CD4-positive, alpha-beta T cell treated with Interleukin-6 at 100 ng/mL for 8 hours (primary cell): ENCODE measurements around the gene VEPH1.

Source experiments
- DNase-seq: peaks from one replicate; pipeline ENCODE4 v3.0.0-alpha.2; 2020; ENCODE audit warnings: mixed read lengths, low spot score

Gene VEPH1

GRCh38 chr3:157502916-157503595 lies at the start of gene VEPH1:
Gene VEPH1, minus strand, starts transcription at chr3:157503416. Its CDS starts 8,067 bp downstream, at chr3:157495349.
- no peak for DNase-seq

GRCh38 chr3:157551961-157552360 lies 48.7 kb upstream of the VEPH1 start:
- no peak for DNase-seq

DNA sequence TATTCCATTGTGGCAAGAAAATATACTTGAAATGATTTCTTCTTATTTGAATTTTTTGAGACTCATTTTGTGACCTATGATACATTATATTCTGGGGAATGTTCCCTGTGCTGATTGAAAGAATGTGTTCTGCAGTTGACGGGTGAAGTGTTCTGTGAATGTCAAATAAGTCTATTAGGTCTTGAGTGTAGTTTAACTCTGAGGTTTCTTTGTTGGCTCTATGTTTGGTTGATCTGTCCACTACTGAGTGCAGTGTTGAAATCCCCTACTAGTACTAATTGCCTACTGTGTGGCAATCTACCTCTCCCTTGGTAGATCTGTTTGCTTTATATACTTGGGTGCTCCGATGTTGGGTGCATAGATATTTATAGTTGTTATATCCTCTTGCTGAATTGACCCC lies 46.3 kb upstream of the VEPH1 start:
- DNase-seq, result no peak

DNA sequence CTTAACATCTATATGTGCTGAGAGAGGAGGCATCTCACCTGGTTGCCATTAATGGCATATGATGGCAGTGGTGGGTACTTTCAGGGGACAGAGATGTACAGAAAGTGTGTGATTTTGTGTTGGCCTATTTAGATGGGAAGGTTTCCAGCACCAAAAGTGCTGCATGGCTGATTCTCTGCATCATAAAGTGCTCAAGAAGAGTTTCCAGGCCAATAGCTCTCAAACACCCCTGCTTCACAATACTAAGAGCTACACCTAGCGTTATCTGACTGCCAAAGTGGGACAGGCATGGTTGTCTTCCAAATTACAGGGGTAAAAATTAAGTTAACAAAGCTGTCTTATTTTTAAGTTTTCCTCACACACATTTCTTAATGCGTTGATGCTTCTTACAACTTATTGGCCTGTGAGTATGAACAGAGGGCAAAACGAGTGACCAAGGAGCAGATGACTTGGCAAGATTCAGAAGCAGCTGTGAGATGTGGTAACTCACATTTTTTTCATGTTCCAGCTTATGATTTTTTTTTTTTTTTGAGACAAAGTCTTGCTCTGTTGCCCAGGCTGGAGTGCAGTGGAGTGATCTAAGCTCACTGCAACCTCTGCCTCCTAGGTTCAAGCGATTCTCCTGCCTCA lies 41.4 kb upstream of the VEPH1 start:
- DNase-seq, result no peak

GRCh38 chr3:157543501-157544035 lies 40.4 kb upstream of the VEPH1 start:
- no peak for DNase-seq

DNA sequence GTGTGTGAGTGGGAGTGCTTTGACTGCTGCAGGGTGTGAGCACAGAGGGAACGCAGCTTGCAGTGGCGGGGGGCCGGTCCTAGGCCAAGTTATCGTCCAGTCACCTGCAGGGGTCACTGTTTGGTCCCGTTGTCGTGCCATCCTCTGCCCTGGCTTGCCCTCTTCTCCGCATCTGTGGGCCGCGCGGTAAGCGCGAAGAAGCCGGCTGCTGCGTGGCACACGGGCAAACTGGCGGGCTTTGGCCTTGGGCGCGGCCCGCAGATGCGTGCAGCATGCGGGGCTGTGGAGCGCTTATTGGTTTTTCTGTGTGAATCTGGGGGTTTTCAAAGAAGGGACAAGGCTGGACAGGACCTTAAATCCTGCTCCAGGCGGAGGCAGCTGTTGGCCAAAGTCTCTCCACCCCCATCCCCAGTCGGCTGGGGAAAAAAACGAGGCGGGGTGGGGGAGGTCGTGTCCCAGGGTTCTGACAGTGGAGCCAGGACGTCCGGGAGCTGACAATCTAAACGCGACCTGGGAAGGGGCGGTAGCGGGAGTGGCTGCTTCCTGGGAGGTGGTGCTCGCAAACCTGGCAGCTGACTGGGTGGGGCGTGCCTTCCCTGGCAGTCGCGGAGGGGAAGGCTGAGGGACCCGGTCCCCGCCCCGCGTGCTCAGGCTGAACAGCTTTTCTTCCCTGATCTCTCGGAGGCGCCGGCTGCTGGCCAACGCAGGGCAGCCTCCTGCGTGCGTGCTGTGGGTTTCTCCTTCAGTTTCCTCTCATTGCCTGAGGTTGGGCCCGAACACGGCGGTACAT lies 39.7 kb upstream of the VEPH1 start:
- no peak for DNase-seq

DNA sequence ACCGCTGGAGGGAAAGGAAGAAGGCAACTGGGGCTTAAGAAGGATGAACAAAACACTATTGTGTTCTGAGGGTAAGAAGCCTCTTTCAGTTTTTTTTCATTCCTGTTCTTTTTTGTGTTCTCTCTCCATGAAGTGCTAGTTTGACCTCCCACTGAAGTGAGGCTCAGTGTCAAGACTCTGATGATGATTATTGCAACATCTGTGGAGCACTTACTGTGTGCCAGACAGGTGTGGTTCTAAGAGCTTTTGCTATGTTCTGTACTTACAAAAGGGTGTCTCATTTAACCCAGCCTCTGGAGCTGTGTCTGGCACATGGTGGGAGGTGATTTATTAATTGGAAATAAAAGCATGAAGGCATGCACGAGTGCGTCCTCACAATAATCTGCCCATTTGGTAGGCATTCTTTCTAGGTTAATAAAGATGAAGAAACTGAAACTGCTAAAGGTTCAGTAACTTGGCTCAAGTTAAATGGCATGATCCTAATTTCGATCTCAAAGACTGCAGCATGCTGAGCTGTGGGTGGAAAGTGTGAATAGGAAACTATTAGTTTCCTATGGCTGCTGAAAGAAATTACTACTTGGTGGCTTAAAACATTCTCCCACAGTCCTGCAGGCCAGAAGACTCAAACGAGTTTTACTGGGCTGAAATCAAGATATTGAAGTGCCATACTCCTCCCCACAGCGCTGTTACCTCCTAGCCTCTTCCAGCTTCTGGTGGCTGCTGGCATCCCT lies 38.5 kb upstream of the VEPH1 start:
- no peak for DNase-seq

- no peak for DNase-seq
Measured at GRCh38 chr3:157540656-157541055, 37.4 kb upstream of the VEPH1 start.

GRCh38 chr3:157535667-157536066 lies 32.5 kb upstream of the VEPH1 start:
- DNase-seq, result no peak

- no peak for DNase-seq
Measured at GRCh38 chr3:157534725-157535161, 31.5 kb upstream of the VEPH1 start.

GRCh38 chr3:157533298-157534070 lies 30.3 kb upstream of the VEPH1 start:
- no peak for DNase-seq

- DNase-seq, result no peak
Measured at GRCh38 chr3:157532529-157533297, 29.5 kb upstream of the VEPH1 start.

DNA sequence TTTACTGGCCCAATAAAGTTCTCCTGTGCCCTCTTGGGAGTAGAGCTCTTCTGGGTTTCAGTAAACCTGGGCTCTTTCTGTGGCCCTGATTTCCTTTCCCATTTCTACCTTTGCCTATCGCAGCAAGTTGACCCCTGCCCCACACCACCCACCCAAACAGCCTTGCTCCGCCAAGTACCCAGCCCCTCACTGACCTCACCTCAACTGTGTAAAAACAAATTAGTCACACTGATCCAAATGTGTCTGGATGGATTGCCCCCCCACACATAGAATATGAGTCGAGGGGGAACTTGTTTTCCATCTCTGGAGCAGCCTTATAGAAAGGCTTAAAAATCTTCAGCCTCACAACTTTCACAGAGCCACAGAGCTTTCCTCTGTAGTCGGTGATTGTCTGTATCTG lies 28.6 kb upstream of the VEPH1 start:
- DNase-seq, result no peak

- DNase-seq, result no peak
Measured at GRCh38 chr3:157531301-157531660, 28.1 kb upstream of the VEPH1 start.

DNA sequence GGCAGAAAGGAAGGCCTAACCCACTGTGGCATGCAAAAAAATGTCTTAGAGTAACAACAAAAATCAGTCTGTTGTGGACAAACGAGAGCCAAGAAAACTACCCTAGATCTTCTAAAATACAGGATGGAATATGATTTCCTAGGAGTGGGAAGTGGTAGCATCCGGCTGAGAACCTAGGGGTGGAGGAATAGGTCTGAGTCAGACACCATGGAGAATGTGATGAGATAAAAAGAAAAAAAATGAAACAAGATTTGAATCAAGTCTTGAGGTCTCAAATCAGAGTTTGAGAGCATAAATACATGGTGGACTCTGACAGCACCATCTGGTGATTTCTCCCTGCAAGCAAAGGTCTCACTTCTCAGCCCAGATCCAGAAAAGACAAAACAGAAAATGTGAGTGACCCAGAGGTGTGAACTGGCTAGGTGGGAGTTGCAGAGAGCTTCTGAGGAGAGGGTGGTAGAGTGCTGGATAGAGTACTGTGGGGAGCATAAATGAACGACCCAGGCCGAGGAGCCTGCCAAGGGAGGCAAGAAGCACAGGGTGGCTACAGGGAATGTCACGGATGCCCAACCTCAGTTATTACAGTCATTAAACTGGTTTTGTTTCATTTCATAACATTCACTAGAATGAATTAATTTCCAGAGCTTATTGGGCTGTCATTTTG lies 27.6 kb upstream of the VEPH1 start:
- DNase-seq, result no peak

DNA sequence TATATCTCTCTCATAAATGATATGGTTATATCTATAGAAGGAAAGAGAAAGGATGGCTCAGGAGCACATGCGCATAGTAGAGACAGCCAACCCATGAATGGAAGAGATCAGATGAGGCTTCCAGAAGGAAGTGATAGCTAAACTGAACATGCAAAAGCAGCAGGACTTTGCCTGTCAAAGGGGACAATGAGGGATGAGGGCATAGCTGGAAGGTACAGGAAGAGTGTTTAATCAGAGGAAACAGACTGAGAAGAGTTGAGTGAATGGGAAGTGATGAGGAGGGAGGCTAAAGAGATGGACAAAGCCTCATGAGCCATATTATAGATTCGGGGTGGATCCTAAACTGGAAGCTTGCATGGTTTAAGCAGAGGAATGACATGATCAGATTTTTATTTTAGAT lies 26.5 kb upstream of the VEPH1 start:
- DNase-seq, result no peak

GRCh38 chr3:157529085-157529484 lies 25.9 kb upstream of the VEPH1 start:
- DNase-seq, result no peak

DNA sequence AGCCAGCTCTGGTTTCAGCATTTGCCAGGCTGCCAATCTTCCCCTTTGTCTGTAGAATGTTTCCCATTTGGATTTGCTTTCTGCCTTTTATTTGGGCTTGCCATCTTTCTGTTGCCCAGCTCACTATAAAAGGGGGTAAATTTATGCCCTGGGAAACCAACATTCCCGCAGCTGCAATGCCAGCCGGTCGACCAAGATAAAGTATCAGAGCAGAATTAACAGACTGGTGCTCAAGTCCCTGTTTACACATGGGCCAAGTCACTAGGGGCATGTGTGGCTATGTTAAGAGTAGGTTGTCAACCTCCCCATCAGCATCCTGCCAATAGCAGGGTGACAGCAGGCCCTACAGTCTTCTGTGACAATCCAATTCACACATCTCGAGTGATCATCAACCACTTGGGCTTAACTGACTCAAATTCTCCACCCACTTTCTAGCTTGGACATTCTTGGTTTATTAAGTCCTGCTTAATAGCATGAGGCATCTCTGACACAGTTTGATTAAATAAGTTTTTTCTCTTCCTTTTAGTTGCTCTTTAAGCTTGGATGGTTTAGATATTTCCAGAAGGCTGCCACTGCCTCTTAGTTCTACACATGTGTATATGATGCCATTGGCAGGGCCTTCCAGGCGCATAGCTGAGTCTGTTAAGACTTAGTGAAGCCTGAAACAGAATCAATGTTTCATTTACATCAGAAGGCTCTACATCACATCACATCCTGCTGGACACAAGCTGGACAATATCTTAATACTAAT lies 24.1 kb upstream of the VEPH1 start:
- no peak for DNase-seq

GRCh38 chr3:157526036-157526435 lies 22.8 kb upstream of the VEPH1 start:
- DNase-seq, result no peak
